ENCODE measurements around the gene CALML3. TPM values are rescaled to one million over a fixed set of nuclear protein-coding genes. Genes with fewer than 3 reads are reported as not detected.

CALML3 gene
- total and polyA plus RNA-seq, 2 of the 13 experiments (the other 11 are each of a cell fraction or from before 2014, with no cell fraction given) = not detected

DNA sequence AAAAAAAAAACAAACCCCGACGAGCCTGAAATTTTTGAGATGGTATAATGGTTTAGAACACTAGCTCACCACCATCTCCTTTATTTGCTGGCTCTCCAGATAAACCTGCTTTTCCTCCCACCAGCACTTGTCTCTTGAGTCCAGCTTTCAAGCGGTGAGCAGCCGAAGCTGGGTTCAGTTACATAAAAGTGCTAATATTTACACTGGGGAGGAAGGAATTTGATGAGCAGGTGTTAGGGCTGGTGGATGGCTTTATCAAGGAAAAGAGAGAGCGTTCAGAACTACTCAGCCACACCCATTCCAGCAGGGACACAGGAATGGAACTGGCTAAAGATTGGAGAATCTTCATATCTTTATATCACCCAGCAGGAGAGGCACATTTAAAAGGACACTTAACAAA lies 6.6 kb upstream of the CALML3 start (continued):
- TF ChIP-seq, protein P1, sequence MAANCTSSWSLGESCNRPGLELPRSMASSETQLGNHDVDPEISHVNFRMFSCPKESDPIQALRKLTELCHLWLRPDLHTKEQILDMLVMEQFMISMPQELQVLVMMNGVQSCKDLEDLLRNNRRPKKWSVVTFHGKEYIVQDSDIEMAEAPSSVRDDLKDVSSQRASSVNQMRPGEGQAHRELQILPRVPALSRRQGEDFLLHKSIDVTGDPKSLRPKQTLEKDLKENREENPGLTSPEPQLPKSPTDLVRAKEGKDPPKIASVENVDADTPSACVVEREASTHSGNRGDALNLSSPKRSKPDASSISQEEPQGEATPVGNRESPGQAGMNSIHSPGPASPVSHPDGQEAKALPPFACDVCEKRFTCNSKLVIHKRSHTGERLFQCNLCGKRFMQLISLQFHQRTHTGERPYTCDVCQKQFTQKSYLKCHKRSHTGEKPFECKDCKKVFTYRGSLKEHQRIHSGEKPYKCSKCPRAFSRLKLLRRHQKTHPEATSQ (CRISPR knock-in tag; IDR thresholded peaks at IDR 0.05; ENCODE audit: borderline replicate concordance) = 0 out of 2 replicates have a peak, but pooled peaks have one; percentile 22
- TF ChIP-seq ZNF263 (CRISPR knock-in tag; IDR thresholded peaks at IDR 0.05) = peak; percentile 47; the same call in 1 of the 2 replicates
- 0 out of 2 replicates have a peak, but pooled peaks have one; percentile 27 for TF ChIP-seq GFI1 (CRISPR knock-in tag; IDR thresholded peaks at IDR 0.05; ENCODE audit: borderline replicate concordance)
- TF ChIP-seq THRA (CRISPR knock-in tag; IDR thresholded peaks at IDR 0.05; ENCODE audit: borderline replicate concordance) = peak; percentile 49; the same call in 1 of the 2 replicates
- TF ChIP-seq IKZF5 (CRISPR knock-in tag; IDR thresholded peaks at IDR 0.05) = peak; percentile 23; the same call in 1 of the 2 replicates
- TF ChIP-seq SP5 (CRISPR knock-in tag; IDR thresholded peaks at IDR 0.05; ENCODE audit: borderline replicate concordance, low read depth) = peak; percentile 48
- peak; percentile 65; the same call in 1 of the 2 replicates for TF ChIP-seq RXRB (CRISPR knock-in tag; IDR thresholded peaks at IDR 0.05; ENCODE audit: borderline replicate concordance)
- peak; percentile 26; the same call in 1 of the 2 replicates for TF ChIP-seq CEBPG (CRISPR knock-in tag; IDR thresholded peaks at IDR 0.05)
- no peak for TF ChIP-seq ZNF790 (CRISPR knock-in tag; IDR thresholded peaks at IDR 0.05; ENCODE audit: borderline replicate concordance)
- TF ChIP-seq, protein P2, sequence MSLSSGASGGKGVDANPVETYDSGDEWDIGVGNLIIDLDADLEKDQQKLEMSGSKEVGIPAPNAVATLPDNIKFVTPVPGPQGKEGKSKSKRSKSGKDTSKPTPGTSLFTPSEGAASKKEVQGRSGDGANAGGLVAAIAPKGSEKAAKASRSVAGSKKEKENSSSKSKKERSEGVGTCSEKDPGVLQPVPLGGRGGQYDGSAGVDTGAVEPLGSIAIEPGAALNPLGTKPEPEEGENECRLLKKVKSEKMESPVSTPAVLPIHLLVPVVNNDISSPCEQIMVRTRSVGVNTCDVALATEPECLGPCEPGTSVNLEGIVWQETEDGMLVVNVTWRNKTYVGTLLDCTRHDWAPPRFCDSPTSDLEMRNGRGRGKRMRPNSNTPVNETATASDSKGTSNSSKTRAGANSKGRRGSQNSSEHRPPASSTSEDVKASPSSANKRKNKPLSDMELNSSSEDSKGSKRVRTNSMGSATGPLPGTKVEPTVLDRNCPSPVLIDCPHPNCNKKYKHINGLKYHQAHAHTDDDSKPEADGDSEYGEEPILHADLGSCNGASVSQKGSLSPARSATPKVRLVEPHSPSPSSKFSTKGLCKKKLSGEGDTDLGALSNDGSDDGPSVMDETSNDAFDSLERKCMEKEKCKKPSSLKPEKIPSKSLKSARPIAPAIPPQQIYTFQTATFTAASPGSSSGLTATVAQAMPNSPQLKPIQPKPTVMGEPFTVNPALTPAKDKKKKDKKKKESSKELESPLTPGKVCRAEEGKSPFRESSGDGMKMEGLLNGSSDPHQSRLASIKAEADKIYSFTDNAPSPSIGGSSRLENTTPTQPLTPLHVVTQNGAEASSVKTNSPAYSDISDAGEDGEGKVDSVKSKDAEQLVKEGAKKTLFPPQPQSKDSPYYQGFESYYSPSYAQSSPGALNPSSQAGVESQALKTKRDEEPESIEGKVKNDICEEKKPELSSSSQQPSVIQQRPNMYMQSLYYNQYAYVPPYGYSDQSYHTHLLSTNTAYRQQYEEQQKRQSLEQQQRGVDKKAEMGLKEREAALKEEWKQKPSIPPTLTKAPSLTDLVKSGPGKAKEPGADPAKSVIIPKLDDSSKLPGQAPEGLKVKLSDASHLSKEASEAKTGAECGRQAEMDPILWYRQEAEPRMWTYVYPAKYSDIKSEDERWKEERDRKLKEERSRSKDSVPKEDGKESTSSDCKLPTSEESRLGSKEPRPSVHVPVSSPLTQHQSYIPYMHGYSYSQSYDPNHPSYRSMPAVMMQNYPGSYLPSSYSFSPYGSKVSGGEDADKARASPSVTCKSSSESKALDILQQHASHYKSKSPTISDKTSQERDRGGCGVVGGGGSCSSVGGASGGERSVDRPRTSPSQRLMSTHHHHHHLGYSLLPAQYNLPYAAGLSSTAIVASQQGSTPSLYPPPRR (CRISPR knock-in tag; IDR thresholded peaks at IDR 0.05; ENCODE audit: borderline replicate concordance) = 0 out of 2 replicates have a peak, but pooled peaks have one; percentile 58
- peak; percentile 80 for TF ChIP-seq FOXA3 (CRISPR knock-in tag; IDR thresholded peaks at IDR 0.05)
- TF ChIP-seq POLR2G (IDR thresholded peaks at IDR 0.05; ENCODE audit: low read depth, low read length) = 0 out of 2 replicates have a peak, but pooled peaks have one; percentile 33
- no peak for TF ChIP-seq ZSCAN31 (CRISPR knock-in tag; IDR thresholded peaks at IDR 0.05; ENCODE audit: low read depth)
- peak; percentile 88 for TF ChIP-seq TEAD3 (CRISPR knock-in tag; optimal IDR thresholded peaks at IDR 0.05; ENCODE audit: borderline replicate concordance)
- TF ChIP-seq, protein P3, sequence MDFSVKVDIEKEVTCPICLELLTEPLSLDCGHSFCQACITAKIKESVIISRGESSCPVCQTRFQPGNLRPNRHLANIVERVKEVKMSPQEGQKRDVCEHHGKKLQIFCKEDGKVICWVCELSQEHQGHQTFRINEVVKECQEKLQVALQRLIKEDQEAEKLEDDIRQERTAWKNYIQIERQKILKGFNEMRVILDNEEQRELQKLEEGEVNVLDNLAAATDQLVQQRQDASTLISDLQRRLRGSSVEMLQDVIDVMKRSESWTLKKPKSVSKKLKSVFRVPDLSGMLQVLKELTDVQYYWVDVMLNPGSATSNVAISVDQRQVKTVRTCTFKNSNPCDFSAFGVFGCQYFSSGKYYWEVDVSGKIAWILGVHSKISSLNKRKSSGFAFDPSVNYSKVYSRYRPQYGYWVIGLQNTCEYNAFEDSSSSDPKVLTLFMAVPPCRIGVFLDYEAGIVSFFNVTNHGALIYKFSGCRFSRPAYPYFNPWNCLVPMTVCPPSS (IDR thresholded peaks at IDR 0.05) = no peak
- TF ChIP-seq TARDBP (CRISPR knock-in tag; IDR thresholded peaks at IDR 0.05) = peak; percentile 71; the same call in 1 of the 2 replicates
- TF ChIP-seq HNF4G (IDR thresholded peaks at IDR 0.05; ENCODE audit: borderline replicate concordance, low read depth, low read length) = no peak
- peak; percentile 34; the same call in 1 of the 2 replicates for TF ChIP-seq HNF4G (CRISPR knock-in tag; IDR thresholded peaks at IDR 0.05; ENCODE audit: borderline replicate concordance, low read depth)
- peak; percentile 56; the same call in 1 of the 2 replicates for TF ChIP-seq SOX5 (CRISPR knock-in tag; IDR thresholded peaks at IDR 0.05; ENCODE audit: borderline replicate concordance)
- TF ChIP-seq HOXA3 (CRISPR knock-in tag; IDR thresholded peaks at IDR 0.05) = peak; percentile 7; the same call in 1 of the 2 replicates
- TF ChIP-seq ZNF709 (CRISPR knock-in tag; IDR thresholded peaks at IDR 0.05) = no peak

Measured in HepG2 (cell line).